ENCODE data around the gene ITIH3. TPM values are rescaled to one million over a fixed set of nuclear protein-coding genes. Genes with fewer than 3 reads are reported as not detected.
A peak's percentile ranks its signal among the peaks of the same experiment; 100 is the strongest.

ITIH3 gene
- total RNA-seq, 1 donor from 2014 or later, result 0.16 TPM

- H3K9ac ChIP-seq (ENCODE audit: low read length), result no peak overlapping the region
- H3K4me3 ChIP-seq (ENCODE audit: insufficient read depth, low read depth, low read length), result no peak overlapping the region
- no peak for FAIRE-seq
- no peak overlapping the region for H3K4me3 Mint-ChIP-seq (ENCODE audit: unreplicated experiment)
- no peaks in the 10 kb centered on the region for H3K9me3 ChIP-seq (ENCODE audit: insufficient read depth, low read depth, low read length)
- peaks cover 3% of the 10 kb centered on the region for H3K9me3 Mint-ChIP-seq (ENCODE audit: unreplicated experiment)
- H3K36me3 ChIP-seq (ENCODE audit: insufficient read depth, low read length), result no peaks in the 10 kb centered on the region
- no peak overlapping the region for H3K27ac ChIP-seq (ENCODE audit: low read depth, low read length)
- peaks cover 1% of the 10 kb centered on the region for H3K36me3 Mint-ChIP-seq (ENCODE audit: low read depth, unreplicated experiment)
- H3K79me2 ChIP-seq (ENCODE audit: insufficient read depth, low read length), result no peaks in the 10 kb centered on the region
- H4K20me1 ChIP-seq (ENCODE audit: insufficient read depth, low read length), result no peaks in the 10 kb centered on the region
- H3K4me2 ChIP-seq (ENCODE audit: low read length), result no peak overlapping the region
- H3K27me3 Mint-ChIP-seq (ENCODE audit: low read depth, unreplicated experiment), result peaks cover 6% of the 10 kb centered on the region
- peaks cover 13% of the 10 kb centered on the region for H3K4me1 Mint-ChIP-seq (ENCODE audit: low read depth, unreplicated experiment)
- TF ChIP-seq EZH2 (IDR thresholded peaks at IDR 0.05; ENCODE audit: insufficient read depth, low read length), result no peak
- TF ChIP-seq CTCF (IDR thresholded peaks at IDR 0.05; ENCODE audit: insufficient read depth, low read depth, low read length), result peak; percentile 17
- peaks cover 4% of the 10 kb centered on the region for H3K4me1 ChIP-seq (ENCODE audit: insufficient read depth, low read length)
- DNase-seq (ENCODE audit: low read depth), result no peak
- no peaks in the 10 kb centered on the region for H3K27me3 ChIP-seq (ENCODE audit: insufficient read depth, low read length)
- H2AFZ ChIP-seq (ENCODE audit: low read depth, low read length), result no peak overlapping the region
- peak overlapping the region; percentile 7 for H3K27ac Mint-ChIP-seq (ENCODE audit: unreplicated experiment)
Observed at GRCh38 chr3:52798978-52799476, 4.4 kb downstream of the ITIH3 start.

GRCh38 chr3:52800079-52800478 is 5.5 kb downstream of the ITIH3 start:
- no peak for FAIRE-seq
- no peaks in the 10 kb centered on the region for H4K20me1 ChIP-seq (ENCODE audit: insufficient read depth, low read length)
- H3K9me3 Mint-ChIP-seq (ENCODE audit: unreplicated experiment), result peaks cover 3% of the 10 kb centered on the region

More at GRCh38 chr3:52800079-52800478, 5.5 kb downstream of the ITIH3 start:
- Histone ChIP-seq H3K79me2 (ENCODE audit: insufficient read depth, low read length) (no peaks in the 10 kb centered on the region), H3K27ac (ENCODE audit: low read depth, low read length) (no peak overlapping the region), H3K9me3 (ENCODE audit: insufficient read depth, low read depth, low read length) (no peaks in the 10 kb centered on the region), H3K9ac (ENCODE audit: low read length) (no peak overlapping the region), H3K4me2 (ENCODE audit: low read length) (no peak overlapping the region), H3K4me3 (ENCODE audit: insufficient read depth, low read depth, low read length) (no peak overlapping the region), H3K27me3 (ENCODE audit: insufficient read depth, low read length) (no peaks in the 10 kb centered on the region), H3K4me1 (ENCODE audit: insufficient read depth, low read length) (peaks cover 4% of the 10 kb centered on the region), H2AFZ (ENCODE audit: low read depth, low read length) (no peak overlapping the region), H3K36me3 (ENCODE audit: insufficient read depth, low read length) (no peaks in the 10 kb centered on the region)
- H3K4me3 Mint-ChIP-seq (ENCODE audit: unreplicated experiment), result no peak overlapping the region
- DNase-seq (ENCODE audit: low read depth), result no peak
- H3K27me3 Mint-ChIP-seq (ENCODE audit: low read depth, unreplicated experiment), result peaks cover 6% of the 10 kb centered on the region
- peaks cover 1% of the 10 kb centered on the region for H3K36me3 Mint-ChIP-seq (ENCODE audit: low read depth, unreplicated experiment)
- peaks cover 8% of the 10 kb centered on the region for H3K4me1 Mint-ChIP-seq (ENCODE audit: low read depth, unreplicated experiment)
- TF ChIP-seq CTCF (IDR thresholded peaks at IDR 0.05; ENCODE audit: insufficient read depth, low read depth, low read length), result no peak
- no peak for TF ChIP-seq EZH2 (IDR thresholded peaks at IDR 0.05; ENCODE audit: insufficient read depth, low read length)
- H3K27ac Mint-ChIP-seq (ENCODE audit: unreplicated experiment), result no peak overlapping the region
